Tibial nerve (tissue), 4 donors: ENCODE results near the gene PEBP1. TPM values are rescaled to one million over a fixed set of nuclear protein-coding genes. Genes with fewer than 3 reads are reported as not detected.
"Not testable (repeated sequence)": the region's sequence is repeated elsewhere in the genome, so short reads cannot be mapped to it uniquely, and the experiment has no call there.

Source experiments
- DNase-seq, 2 donors: peaks; one replicate each; pipeline ENCODE4 v3.0.0-alpha.2; 2019; ENCODE audit warnings: low spot score in 2 of 2
- H3K27ac ChIP-seq, 4 donors: fragments of 200-600 bp; sonication (generic) in 3 of 4; one replicate each; pipeline ENCODE4 v1.5.1; 2017 to 2019; ENCODE audit warnings: mild to moderate bottlenecking in 1 of 4
- H3K27me3 ChIP-seq, 2 donors: fragments of 200-600 bp; sonication (generic) in 1 of 2; one replicate each; pipeline versions ENCODE4 v1.5.1 to v1.6.0; 2017 to 2019
- H3K36me3 ChIP-seq, 3 donors: fragments of 200-600 bp; sonication (generic); one replicate each; pipeline ENCODE4 v1.5.1; 2018 to 2019
- H3K4me1 ChIP-seq, 4 donors: fragments of 200-600 bp; sonication (generic) in 3 of 4; one replicate each; pipeline ENCODE4 v1.5.1; 2017 to 2019
- H3K4me3 ChIP-seq, 4 donors: fragments of 200-600 bp; sonication (generic) in 3 of 4; one replicate each; pipeline ENCODE4 v1.5.1; 2017 to 2019; ENCODE audit warnings: mild to moderate bottlenecking in 1 of 4, moderate library complexity in 1 of 4
- H3K9me3 ChIP-seq, 4 donors: fragments of 200-600 bp; sonication (generic) in 3 of 4; one replicate each; pipeline ENCODE4 v1.5.1; 2017 to 2019
- EP300 ChIP-seq, 2 donors: sonication (generic); formaldehyde crosslinking; IDR thresholded peaks; one replicate each; pipeline ENCODE4 v1.6.1; 2017; ENCODE audit warnings: antibody characterized with exemption in 2 of 2, mild to moderate bottlenecking in 1 of 2
- POLR2A ChIP-seq, 2 donors: fragments of 450-650 bp; IDR thresholded peaks; one replicate each; pipeline ENCODE4 v1.6.1; 2017; ENCODE audit warnings: antibody characterized with exemption in 2 of 2, mild to moderate bottlenecking in 2 of 2, moderate library complexity in 2 of 2
- WGBS, 2 donors: methylation state at CpG; one replicate each; pipeline ENCODE4 v1.1.5; 2018; 5-methylcytosine and 5-hydroxymethylcytosine counted together
- total RNA-seq, 4 donors: library from RNA; depleted of rRNA; stranded (reverse); fragments of >200 nt; gene quantifications; one replicate each; pipeline ENCODE4 v1.1.0, GENCODE V29; 2016
- TF ChIP-seq, protein P1 (sequence below), 5 experiments: fragments of 200-600 bp in 3 of 5; fragments of 450-650 bp in 2 of 5; sonication (generic) in 3 of 5; IDR thresholded peaks; one replicate each; pipeline ENCODE4 v1.5.1; 2016 to 2019; ENCODE audit warnings: antibody characterized with exemption in 5 of 5, mild to moderate bottlenecking in 3 of 5, moderate library complexity in 2 of 5

Gene PEBP1
- total RNA-seq, 4 donors from 2014 or later: 380 to 704 (median 496) TPM

DNA sequence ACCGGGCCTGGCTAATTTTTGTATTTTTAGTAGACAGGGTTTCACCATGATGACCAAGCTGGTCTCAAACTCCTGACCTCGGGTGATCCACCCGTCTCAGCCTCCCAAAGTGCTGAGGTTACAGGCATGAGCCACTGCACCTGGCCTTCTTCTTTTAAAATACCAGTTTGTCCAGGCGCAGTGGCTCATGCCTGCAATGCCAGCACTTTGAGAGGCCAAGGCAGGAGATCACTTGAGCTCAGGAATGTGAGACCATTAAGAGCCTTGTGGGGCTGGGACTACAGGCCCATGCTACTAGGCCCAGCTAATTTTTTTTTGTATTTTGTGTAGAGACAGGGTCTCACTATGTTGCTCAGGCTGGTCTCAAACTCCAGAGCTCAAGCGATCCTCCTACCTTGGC is 8.1 kb upstream of the PEBP1 start:
- H3K27me3 ChIP-seq: no peaks in the 10 kb centered on the region
- WGBS, 2 donors: 95 to 98% methylated on average over 5 of the region's 5 CpGs
- peaks cover 0 to 14% (median 0%) of the 10 kb centered on the region in 4 donors for H3K4me1 ChIP-seq
- no peaks in the 10 kb centered on the region for H3K9me3 ChIP-seq
- DNase-seq: no peak
- TF ChIP-seq POLR2A (IDR thresholded peaks at IDR 0.05): no peak
- TF ChIP-seq EP300 (IDR thresholded peaks at IDR 0.05): no peak
- TF ChIP-seq, protein P1, sequence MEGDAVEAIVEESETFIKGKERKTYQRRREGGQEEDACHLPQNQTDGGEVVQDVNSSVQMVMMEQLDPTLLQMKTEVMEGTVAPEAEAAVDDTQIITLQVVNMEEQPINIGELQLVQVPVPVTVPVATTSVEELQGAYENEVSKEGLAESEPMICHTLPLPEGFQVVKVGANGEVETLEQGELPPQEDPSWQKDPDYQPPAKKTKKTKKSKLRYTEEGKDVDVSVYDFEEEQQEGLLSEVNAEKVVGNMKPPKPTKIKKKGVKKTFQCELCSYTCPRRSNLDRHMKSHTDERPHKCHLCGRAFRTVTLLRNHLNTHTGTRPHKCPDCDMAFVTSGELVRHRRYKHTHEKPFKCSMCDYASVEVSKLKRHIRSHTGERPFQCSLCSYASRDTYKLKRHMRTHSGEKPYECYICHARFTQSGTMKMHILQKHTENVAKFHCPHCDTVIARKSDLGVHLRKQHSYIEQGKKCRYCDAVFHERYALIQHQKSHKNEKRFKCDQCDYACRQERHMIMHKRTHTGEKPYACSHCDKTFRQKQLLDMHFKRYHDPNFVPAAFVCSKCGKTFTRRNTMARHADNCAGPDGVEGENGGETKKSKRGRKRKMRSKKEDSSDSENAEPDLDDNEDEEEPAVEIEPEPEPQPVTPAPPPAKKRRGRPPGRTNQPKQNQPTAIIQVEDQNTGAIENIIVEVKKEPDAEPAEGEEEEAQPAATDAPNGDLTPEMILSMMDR (IDR thresholded peaks at IDR 0.05): no peak
- peaks cover 0 to 6% (median 0%) of the 10 kb centered on the region in 3 donors for H3K36me3 ChIP-seq
- H3K4me3 ChIP-seq: no peak overlapping the region
- H3K27ac ChIP-seq: no peak overlapping the region

DNA sequence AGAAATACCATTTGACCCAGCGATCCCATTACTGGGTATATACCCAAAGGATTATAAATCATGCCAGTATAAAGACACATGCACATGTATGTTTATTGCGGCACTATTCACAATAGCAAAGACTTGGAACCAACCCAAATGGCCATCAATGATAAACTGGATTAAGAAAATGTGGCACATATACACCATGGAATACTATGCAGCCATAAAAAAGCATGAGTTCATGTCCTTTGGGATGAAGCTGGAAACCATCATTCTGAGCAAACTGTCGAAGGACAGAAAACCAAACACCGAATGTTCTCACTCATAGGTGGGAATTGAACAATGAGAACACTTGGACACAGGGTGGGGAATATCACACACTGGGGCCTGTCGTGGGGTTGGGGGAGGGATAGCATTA is 6.5 kb upstream of the PEBP1 start:
- not testable (repeated sequence) for H3K4me3 ChIP-seq, H3K27me3 ChIP-seq, H3K27ac ChIP-seq, H3K9me3 ChIP-seq, DNase-seq, H3K36me3 ChIP-seq
- 96 to 98% methylated on average over 5 of the region's 5 CpGs for WGBS, 2 donors
- peaks cover 0 to 18% (median 0%) of the 10 kb centered on the region in 4 donors for H3K4me1 ChIP-seq

- TF ChIP-seq POLR2A (IDR thresholded peaks at IDR 0.05): no peak
- TF ChIP-seq, protein P1 (IDR thresholded peaks at IDR 0.05): no peak
- TF ChIP-seq EP300 (IDR thresholded peaks at IDR 0.05): no peak
- Histone ChIP-seq H3K27ac (peak overlapping the region; percentile 87 to 99 (median 94)), H3K9me3 (no peaks in the 10 kb centered on the region), H3K4me3 (peak overlapping the region; percentile 75 to 99 (median 92)), H3K27me3 (no peaks in the 10 kb centered on the region), H3K4me1 (peaks cover 0 to 71% (median 25%) of the 10 kb centered on the region in 4 donors), H3K36me3 (peaks cover 0 to 39% (median 8%) of the 10 kb centered on the region in 3 donors)
- DNase-seq: peak in 1 of 2 donors; percentile 38
- 0% methylated on average over 25 to 26 of the region's 29 CpGs for WGBS, 2 donors
Observed at GRCh38 chr12:118136559-118137003, 657 bp downstream of the PEBP1 start.

DNA sequence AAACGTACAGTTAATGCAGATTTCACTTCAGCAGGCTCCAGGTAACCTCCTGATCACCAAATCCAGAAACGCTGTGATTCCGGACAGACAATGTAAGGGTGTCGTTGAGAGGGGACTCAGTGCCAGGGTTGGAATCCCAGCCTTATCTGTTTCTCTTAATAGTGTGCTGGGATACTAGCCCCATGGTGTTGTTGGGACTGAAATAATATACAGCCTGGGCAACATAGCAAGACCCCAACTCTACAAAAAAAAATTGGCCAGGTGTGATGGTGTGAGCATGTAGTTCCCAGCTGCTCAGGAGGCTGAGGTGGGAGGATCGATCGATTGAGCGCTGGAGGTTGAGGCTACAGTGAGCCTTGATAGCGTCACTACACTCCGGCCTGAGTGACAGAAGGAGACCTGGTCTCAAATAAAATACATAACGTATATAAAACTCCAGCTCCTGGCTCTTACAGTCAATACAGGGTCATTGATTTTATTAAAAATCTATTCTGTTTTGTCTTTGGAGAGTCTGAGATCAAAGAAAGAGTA is 1.3 kb downstream of the PEBP1 start:
- WGBS, 2 donors: 69% methylated on average over 10 of the region's 10 CpGs
- Histone ChIP-seq H3K36me3 (peaks cover 0 to 45% (median 12%) of the 10 kb centered on the region in 3 donors), H3K27ac (peak overlapping the region; percentile 87 to 99 (median 94)), H3K4me1 (peaks cover 0 to 67% (median 25%) of the 10 kb centered on the region in 4 donors), H3K27me3 (no peaks in the 10 kb centered on the region), H3K9me3 (no peaks in the 10 kb centered on the region), H3K4me3 (peak overlapping the region; percentile 75 to 99 (median 92))
- no peak for DNase-seq
- TF ChIP-seq, protein P1 (IDR thresholded peaks at IDR 0.05): no peak
- TF ChIP-seq POLR2A (IDR thresholded peaks at IDR 0.05): no peak
- no peak for TF ChIP-seq EP300 (IDR thresholded peaks at IDR 0.05)

- WGBS, 2 donors: 95 to 96% methylated on average over 8 of the region's 8 CpGs
- Histone ChIP-seq H3K4me3 (no peak overlapping the region), H3K9me3 (no peaks in the 10 kb centered on the region), H3K27me3 (no peaks in the 10 kb centered on the region), H3K4me1 (peaks cover 0 to 67% (median 26%) of the 10 kb centered on the region in 4 donors), H3K27ac (peak overlapping the region in 2 of 4 donors; percentile 98 to 99), H3K36me3 (peaks cover 0 to 81% (median 12%) of the 10 kb centered on the region in 3 donors)
- DNase-seq: no peak
- TF ChIP-seq, protein P1 (IDR thresholded peaks at IDR 0.05): no peak
- TF ChIP-seq POLR2A (IDR thresholded peaks at IDR 0.05): no peak
- no peak for TF ChIP-seq EP300 (IDR thresholded peaks at IDR 0.05)
Observed at GRCh38 chr12:118140825-118141224, 4.9 kb downstream of the PEBP1 start.
